NCI-H748 (cell line): ENCODE measurements around the gene KIF16B.

Source experiments
- DNase-seq: peaks from one replicate; lab custom pipeline; 2025; ENCODE audit not compliant: unreplicated experiment; lab: John Stamatoyannopoulos, UW

The KIF16B gene

GRCh38 chr20:16366529-16366928 lies 206.7 kb downstream of the KIF16B start:
- DNase-seq: no peak

GRCh38 chr20:16364320-16364687 lies 208.9 kb downstream of the KIF16B start:
- DNase-seq: no peak

DNA sequence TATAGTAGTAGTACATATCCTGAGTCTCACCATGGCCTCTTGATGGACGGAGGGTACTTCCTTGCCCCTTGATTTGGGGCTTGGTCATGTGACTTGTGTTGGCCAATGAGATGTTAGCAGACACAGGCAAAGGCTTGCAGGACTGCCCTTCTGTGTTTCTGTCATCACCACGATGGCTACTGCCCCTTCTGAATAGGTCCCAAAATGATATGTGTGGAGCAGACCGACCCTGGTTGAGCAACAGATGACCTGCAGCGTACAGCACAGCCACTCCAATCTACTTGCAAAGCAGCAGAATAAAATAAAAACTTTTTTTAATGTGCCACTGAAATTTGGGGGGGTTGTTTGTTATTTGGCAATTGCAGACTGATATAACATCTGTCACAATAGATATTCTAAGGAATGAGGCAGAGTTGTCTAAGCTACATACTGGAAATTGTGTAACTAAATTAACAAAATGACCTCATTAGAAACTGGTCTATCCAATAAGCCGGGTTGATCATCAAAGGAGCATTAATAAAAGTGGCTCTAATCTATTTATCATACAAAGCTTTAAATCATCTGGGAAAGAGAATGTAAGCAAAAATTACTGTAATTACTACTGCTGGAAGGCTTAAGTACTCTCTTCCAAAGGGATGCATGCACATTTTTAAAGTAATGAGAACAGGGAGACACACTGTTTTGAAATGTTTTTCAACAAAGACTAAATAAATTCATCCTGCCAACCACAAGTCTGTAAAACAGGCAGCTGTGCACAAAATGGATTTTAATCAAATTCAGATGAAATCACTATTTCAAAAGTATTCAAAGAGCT lies 209.5 kb downstream of the KIF16B start:
- DNase-seq: no peak

DNA sequence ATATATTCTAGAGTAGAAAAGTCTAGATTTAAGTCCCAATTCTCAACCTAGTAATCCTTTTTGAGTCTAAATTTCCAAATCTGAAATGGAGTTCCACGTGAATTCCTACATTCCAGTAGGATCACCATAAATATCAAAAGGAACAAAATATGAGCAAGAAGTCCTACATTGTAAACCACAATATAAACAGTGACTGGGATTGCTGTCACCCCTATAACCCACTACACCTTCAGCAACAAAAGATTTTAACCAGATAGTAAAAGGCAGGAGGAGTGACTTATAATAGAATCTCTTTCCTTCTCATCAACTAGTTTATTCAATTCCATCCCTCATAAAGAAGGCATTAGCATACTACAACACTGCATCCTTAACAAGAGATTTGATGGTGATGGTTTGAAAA lies 210.6 kb downstream of the KIF16B start:
- DNase-seq: no peak

GRCh38 chr20:16360668-16361067 lies 212.6 kb downstream of the KIF16B start:
- DNase-seq: no peak

GRCh38 chr20:16353417-16353781 lies 219.8 kb downstream of the KIF16B start:
- DNase-seq: no peak

DNA sequence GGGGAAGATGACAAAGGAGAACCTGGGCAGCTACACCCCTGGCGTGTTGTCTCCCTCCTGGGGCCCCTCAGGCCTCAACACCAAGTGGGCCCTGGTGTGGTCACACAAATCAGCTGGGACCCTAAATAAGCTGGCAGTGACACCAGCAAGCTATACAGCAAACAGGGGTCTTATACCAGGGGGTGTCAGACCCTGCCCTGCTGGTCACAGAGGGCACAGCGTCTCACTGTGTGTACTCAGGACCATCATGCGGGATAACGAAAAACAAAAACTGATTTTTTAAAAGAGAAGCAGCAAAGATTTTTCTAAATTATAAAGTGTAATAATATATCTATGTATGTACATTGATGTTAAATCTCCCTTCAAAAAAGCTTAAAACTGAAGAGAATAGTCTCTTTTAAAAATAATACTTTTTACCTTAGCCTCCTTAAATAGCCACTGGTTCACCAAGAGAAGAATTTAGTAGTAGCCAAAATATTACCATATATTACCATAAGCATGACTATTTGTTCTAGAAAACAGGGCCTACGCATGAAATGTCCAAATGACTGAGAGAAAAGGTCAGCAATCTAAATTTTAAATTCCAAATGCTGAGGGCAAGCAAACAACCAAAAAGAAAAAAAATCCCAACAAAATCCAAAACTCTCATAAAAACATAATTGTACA lies 220.4 kb downstream of the KIF16B start:
- no peak for DNase-seq

DNA sequence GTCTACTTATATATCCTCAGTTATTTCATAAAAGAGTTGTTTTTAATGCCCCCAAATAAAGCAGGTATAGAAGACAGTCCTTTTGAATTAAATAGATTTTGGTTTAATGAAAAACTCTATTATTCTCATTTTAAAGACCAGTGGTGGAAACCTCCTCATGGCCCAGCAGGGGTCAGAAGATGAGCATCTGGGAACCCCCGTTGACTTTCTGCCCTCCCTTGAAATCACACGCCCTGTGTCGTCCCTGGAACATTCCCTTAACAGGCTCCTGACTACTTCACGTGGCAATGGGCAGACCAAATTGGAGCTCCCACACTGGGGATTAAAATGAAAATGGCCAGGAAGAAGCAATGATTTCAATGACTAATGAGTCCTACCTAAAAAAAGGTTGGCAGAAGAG lies 220.9 kb downstream of the KIF16B start:
- DNase-seq: no peak

GRCh38 chr20:16351415-16351814 lies 221.8 kb downstream of the KIF16B start:
- DNase-seq: peak; percentile 23

DNA sequence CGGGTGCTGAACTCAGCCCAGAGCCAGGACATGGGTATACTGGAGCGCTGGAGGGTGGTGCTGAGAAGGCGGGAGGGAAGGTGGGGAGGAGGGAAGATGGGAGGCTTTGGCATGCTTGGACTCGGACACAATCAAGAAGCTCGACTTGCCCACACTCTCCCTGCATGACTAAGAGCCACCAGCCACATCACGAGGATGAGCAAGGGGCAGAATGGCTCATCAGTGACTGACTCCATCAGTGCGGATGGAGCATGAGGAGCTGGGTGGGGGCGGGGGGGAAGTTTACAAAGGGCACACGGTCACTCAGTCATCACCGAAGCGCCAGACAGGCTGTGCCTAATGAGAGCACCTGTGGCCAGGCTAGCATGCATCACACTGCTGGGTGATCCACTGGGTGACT lies 222.8 kb downstream of the KIF16B start:
- DNase-seq: no peak

GRCh38 chr20:16349523-16350260 lies 223.6 kb downstream of the KIF16B start:
- no peak for DNase-seq

DNA sequence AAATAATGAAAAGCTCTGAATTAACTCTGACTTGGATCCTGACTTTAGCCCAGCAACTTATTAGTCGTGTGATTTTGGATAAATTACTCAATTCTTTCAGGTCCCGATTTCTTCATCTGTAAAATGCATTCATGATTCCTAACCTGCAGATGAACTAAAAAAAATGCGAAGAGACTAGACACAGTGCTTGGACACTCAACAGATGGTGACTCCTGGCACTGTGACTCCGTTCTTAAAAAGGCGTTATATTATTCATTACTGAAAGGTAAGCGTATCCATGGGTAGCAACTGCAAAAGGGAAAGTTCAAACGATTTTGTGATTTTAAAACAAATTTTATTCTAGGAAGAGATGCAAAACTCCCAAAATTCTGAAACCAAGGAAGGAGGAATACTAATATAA lies 226.3 kb downstream of the KIF16B start:
- DNase-seq: no peak

GRCh38 chr20:16337707-16338106 lies 235.5 kb downstream of the KIF16B start:
- no peak for DNase-seq

- no peak for DNase-seq
Measured at GRCh38 chr20:16327606-16328005, 245.6 kb downstream of the KIF16B start.

- DNase-seq: no peak
Measured at GRCh38 chr20:16321291-16321690, 252.0 kb downstream of the KIF16B start.

GRCh38 chr20:16317445-16318362 lies 255.5 kb downstream of the KIF16B start:
- no peak for DNase-seq

GRCh38 chr20:16316513-16316912 lies 256.7 kb downstream of the KIF16B start:
- no peak for DNase-seq

- no peak for DNase-seq
Measured at GRCh38 chr20:16314748-16315159, 258.5 kb downstream of the KIF16B start.

DNA sequence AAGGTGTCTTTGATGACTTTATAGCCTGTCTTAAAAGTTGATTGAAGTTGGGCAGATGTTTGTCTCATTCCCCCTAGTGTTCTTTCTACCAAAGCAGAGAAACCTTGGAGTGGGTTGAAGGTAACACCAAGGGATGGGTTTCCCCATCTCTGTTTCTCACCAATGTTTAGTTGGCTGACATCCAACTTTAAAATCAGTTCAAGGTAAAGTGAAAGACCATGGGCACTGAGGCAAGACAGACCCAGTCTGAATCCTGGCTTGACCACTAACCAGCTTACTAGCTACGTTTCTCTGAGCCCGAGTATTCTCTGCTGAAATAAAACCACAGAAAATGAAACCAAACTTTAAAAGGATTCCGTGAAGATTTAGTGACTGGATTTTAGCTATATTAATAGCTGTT lies 258.9 kb downstream of the KIF16B start:
- DNase-seq: no peak

GRCh38 chr20:16313917-16314316 lies 259.3 kb downstream of the KIF16B start:
- no peak for DNase-seq

DNA sequence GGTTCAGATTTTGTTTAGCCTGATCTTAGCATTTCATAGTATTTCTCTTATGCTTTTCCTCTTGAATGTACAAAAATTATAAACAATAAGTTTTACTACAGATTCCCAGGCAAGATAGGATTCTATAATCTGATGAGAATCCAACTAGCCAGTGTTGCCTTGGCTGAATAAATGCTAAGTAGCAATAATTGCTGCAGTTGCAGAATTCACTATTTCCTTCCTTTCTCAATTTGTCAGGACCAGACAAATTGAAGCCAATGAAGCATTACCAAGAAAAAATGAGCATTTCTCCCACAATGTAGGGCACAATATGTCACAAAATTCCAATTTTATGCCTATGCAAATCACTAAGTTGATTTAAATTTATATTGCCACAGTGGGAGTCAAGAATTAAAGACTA lies 260.2 kb downstream of the KIF16B start:
- DNase-seq: no peak
